IMR-90 (cell line): ENCODE results near the gene POLR2J2. TPM values are rescaled to one million over a fixed set of nuclear protein-coding genes. Genes with fewer than 3 reads are reported as not detected.
A peak's percentile ranks its signal among the peaks of the same experiment; 100 is the strongest.
"Not testable (repeated sequence)": the region's sequence is repeated elsewhere in the genome, so short reads cannot be mapped to it uniquely, and the experiment has no call there.

Source experiments
- ATAC-seq: fragments of 200-7000 bp; cut with Tn5 transposase; 2 replicates; pipeline ENCODE4 v1.9.1; 2020; ENCODE audit warnings: low read depth, mild to moderate bottlenecking, moderate library complexity
- BruUV-seq: library from RNA; stranded (reverse); fragments of 400-500 nt; replicated peaks from 2 replicates; lab custom pipeline; 2021; lab: Mats Ljungman, UMichigan
- CTCF ChIA-PET: fragments of 300-600 bp; formaldehyde crosslinking; extraction: SDS; loops from one replicate; lab custom pipeline; 2021; ENCODE audit warnings: antibody characterized with exemption; lab: Yijun Ruan, JAX
- POLR2A ChIA-PET: fragments of 300-600 bp; sonication (Branson Sonifier 250); formaldehyde crosslinking; loops from one replicate; lab custom pipeline; 2022; ENCODE audit warnings: antibody characterized with exemption; ENCODE audit not compliant: unreplicated experiment; lab: Charles Lee
- DNase-seq: peaks from one replicate; pipeline ENCODE4 v3.0.0; 2013
- H2AFZ ChIP-seq: replicated peaks from 2 replicates; pipeline ENCODE3; 2013; ENCODE audit warnings: low read length, mild to moderate bottlenecking; ENCODE audit not compliant: poor library complexity
- H2AK5ac ChIP-seq: 2 replicates; pipeline ENCODE4 v1.6.1; 2013; ENCODE audit warnings: low read depth, low read length, inconsistent platforms
- H2AK9ac ChIP-seq: replicated peaks from 2 replicates; pipeline ENCODE3; 2013; ENCODE audit warnings: mild to moderate bottlenecking, low read depth, low read length, moderate library complexity; ENCODE audit not compliant: poor library complexity
- H2BK120ac ChIP-seq: 2 replicates; pipeline ENCODE4 v1.6.1; 2013; ENCODE audit warnings: low read depth, low read length, inconsistent platforms
- H2BK15ac ChIP-seq: 3 replicates; pipeline ENCODE4 v1.6.1; 2013; ENCODE audit warnings: low read depth, low read length, inconsistent platforms
- H2BK20ac ChIP-seq: 2 replicates; pipeline ENCODE4 v1.6.1; 2013; ENCODE audit warnings: low read depth, mild to moderate bottlenecking, inconsistent platforms, low read length, moderate library complexity
- H2BK5ac ChIP-seq: 2 replicates; pipeline ENCODE4 v1.6.1; 2013; ENCODE audit warnings: mild to moderate bottlenecking, low read depth, low read length, inconsistent platforms; ENCODE audit not compliant: poor library complexity, severe bottlenecking
- H3K14ac ChIP-seq: replicated peaks from 2 replicates; pipeline ENCODE4 v1.6.1; 2013; ENCODE audit warnings: low read depth, low read length, inconsistent platforms
- H3K18ac ChIP-seq: 2 replicates; pipeline ENCODE4 v1.6.1; 2013; ENCODE audit warnings: low read depth, low read length, control low read depth
- H3K23ac ChIP-seq: 2 replicates; pipeline ENCODE4 v1.6.1; 2013; ENCODE audit warnings: low read depth, low read length, inconsistent platforms
- H3K27ac ChIP-seq: 2 replicates; pipeline ENCODE4 v1.5.1; 2013; ENCODE audit warnings: mild to moderate bottlenecking, control low read depth, low read length; ENCODE audit not compliant: insufficient read depth
- H3K27me3 ChIP-seq: 2 replicates; pipeline ENCODE4 v1.6.1; 2013; ENCODE audit warnings: low read length; ENCODE audit not compliant: control insufficient read depth, insufficient read depth
- H3K36me3 ChIP-seq: 2 replicates; pipeline ENCODE4 v1.6.1; 2013; ENCODE audit warnings: low read length, mixed read lengths; ENCODE audit not compliant: control insufficient read depth, insufficient read depth
- H3K4ac ChIP-seq: 2 replicates; pipeline ENCODE4 v1.6.1; 2013; ENCODE audit warnings: low read depth, low read length, inconsistent platforms
- H3K4me1 ChIP-seq: 2 replicates; pipeline ENCODE4 v1.6.1; 2013; ENCODE audit warnings: low read length, mixed read lengths; ENCODE audit not compliant: control insufficient read depth, insufficient read depth
- H3K4me2 ChIP-seq: 2 replicates; pipeline ENCODE4 v1.6.1; 2013; ENCODE audit warnings: low read depth, mild to moderate bottlenecking, control low read depth, low read length, moderate library complexity
- H3K4me3 ChIP-seq: 2 replicates; pipeline ENCODE4 v1.5.1; 2013; ENCODE audit warnings: low read depth, mild to moderate bottlenecking, control low read depth, low read length, moderate library complexity; ENCODE audit not compliant: insufficient read depth
- H3K56ac ChIP-seq: 2 replicates; pipeline ENCODE4 v1.6.1; 2013; ENCODE audit warnings: low read length, inconsistent platforms; ENCODE audit not compliant: insufficient read depth; ENCODE audit errors: extremely low read depth
- H3K79me1 ChIP-seq, 2 experiments: 2 replicates each; pipeline ENCODE4 v1.6.1; 2013; ENCODE audit warnings: low read length in 2 of 2, inconsistent platforms in 1 of 2, low read depth in 1 of 2
- H3K9ac ChIP-seq: 2 replicates; pipeline ENCODE4 v1.6.1; 2013; ENCODE audit warnings: low read depth, low read length, control low read depth
- H3K9me1 ChIP-seq: 2 replicates; pipeline ENCODE4 v1.6.1; 2013; ENCODE audit warnings: low read length, inconsistent platforms; ENCODE audit not compliant: insufficient read depth
- H3K9me3 ChIP-seq: 2 replicates; pipeline ENCODE4 v1.6.1; 2013; ENCODE audit warnings: low read length; ENCODE audit not compliant: control insufficient read depth, insufficient read depth
- H4K20me1 ChIP-seq: 2 replicates; pipeline ENCODE4 v1.6.1; 2013; ENCODE audit warnings: low read length, inconsistent platforms; ENCODE audit not compliant: insufficient read depth
- H4K5ac ChIP-seq: 2 replicates; pipeline ENCODE4 v1.6.1; 2013; ENCODE audit warnings: mild to moderate bottlenecking, low read depth, low read length, control low read depth
- H4K8ac ChIP-seq, 2 experiments: 2 replicates each; pipeline ENCODE4 v1.6.1; 2013; ENCODE audit warnings: low read depth in 2 of 2, low read length in 2 of 2, control low read depth in 1 of 2, inconsistent platforms in 1 of 2
- H4K91ac ChIP-seq: 2 replicates; pipeline ENCODE4 v1.6.1; 2013; ENCODE audit warnings: low read depth, low read length, inconsistent platforms; ENCODE audit not compliant: insufficient read depth
- WGBS, 2 experiments: methylation state at CpG; one replicate each; pipeline versions ENCODE4 v1.1.5 to v1.1.7; 2013; ENCODE audit warnings: missing lambda C conversion rate in 2 of 2; ENCODE audit not compliant: insufficient read length in 1 of 2; ENCODE audit errors: extremely low coverage in 2 of 2; 5-methylcytosine and 5-hydroxymethylcytosine counted together
- dilution Hi-C: fragments of 300-500 bp; cut with HindIII; formaldehyde crosslinking; loops from one replicate; pipeline ENCODE4 v1.14.3; 2018; ENCODE audit warnings: low sequenced_read_pairs; ENCODE audit not compliant: unreplicated experiment
- in situ Hi-C: fragments of 300-500 bp; cut with MboI; formaldehyde crosslinking; loops from 3 replicates; pipeline ENCODE4 v1.14.3; 2019; ENCODE audit warnings: low sequenced_read_pairs, inconsistent platforms, mixed read lengths
- intact Hi-C: fragments of 100-400 bp; cut with micrococcal nuclease; formaldehyde crosslinking; loops from 2 replicates; pipeline ENCODE4 v1.10.0; 2022
- polyA plus RNA-seq, 3 experiments: library from polyadenylated mRNA; depleted of rRNA; stranded (reverse); fragments of >200 nt; gene quantifications; 2 replicates each; pipeline ENCODE4 v1.2.3, GENCODE V29; 2012; ENCODE audit warnings: low replicate concordance in 1 of 3
- total RNA-seq: library from RNA; depleted of rRNA; stranded (reverse); fragments of >200 nt; gene quantifications from 2 replicates; pipeline ENCODE4 v1.2.3, GENCODE V29; 2012

POLR2J2 gene
- total and polyA plus RNA-seq, 2 of the 4 experiments (the other 2 are of a cell fraction) = 1.3 to 1.6 TPM

DNA sequence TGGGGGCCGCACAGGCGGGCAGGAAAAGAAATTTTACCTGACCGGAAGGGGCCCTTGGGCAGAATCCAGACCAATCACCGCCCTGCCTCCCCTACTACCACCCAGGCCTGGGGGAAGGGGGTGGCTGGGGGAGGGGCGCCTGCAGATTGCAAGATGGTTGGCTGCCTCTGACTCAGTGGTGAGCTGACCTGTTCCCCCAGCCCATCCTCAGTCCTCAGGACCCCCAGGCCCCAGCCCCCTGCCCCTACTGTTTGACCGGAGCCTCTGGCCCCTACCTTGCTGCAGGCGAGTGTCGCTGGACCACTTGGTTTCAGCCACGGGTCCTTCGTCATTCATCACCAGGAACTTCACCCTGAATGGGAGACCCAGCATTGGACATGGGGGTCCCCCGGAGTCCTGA is 32.6 kb downstream of the POLR2J2 start:
- H3K36me3 ChIP-seq, CTCF ChIA-PET, in situ Hi-C loops, H4K5ac ChIP-seq, POLR2A ChIA-PET, H3K18ac ChIP-seq, intact Hi-C loops, H3K56ac ChIP-seq, dilution Hi-C loops, H3K14ac ChIP-seq, H2AK5ac ChIP-seq, H2AFZ ChIP-seq, H3K79me1 ChIP-seq, H3K4me2 ChIP-seq, H2BK20ac ChIP-seq, H4K91ac ChIP-seq, H3K23ac ChIP-seq, H2BK15ac ChIP-seq, H2AK9ac ChIP-seq, BruUV-seq, H3K27ac ChIP-seq, H3K4me3 ChIP-seq, H3K4me1 ChIP-seq, H3K9me1 ChIP-seq, H3K9ac ChIP-seq, H4K20me1 ChIP-seq, H2BK5ac ChIP-seq, DNase-seq, H3K27me3 ChIP-seq, H3K9me3 ChIP-seq, H4K8ac ChIP-seq, H2BK120ac ChIP-seq, H3K4ac ChIP-seq: not testable (repeated sequence)
- peak; percentile 13 for ATAC-seq
- WGBS, 2 experiments = 100% methylated on average over 1 of the region's 11 CpGs; no CpG with 5 or more reads in 1 of the 2 experiments

- H4K5ac ChIP-seq, intact Hi-C loops, H3K4ac ChIP-seq, H3K4me2 ChIP-seq, H3K23ac ChIP-seq, H3K14ac ChIP-seq, H3K9me1 ChIP-seq, H3K9ac ChIP-seq, H3K27ac ChIP-seq, H3K4me3 ChIP-seq, H4K91ac ChIP-seq, H3K36me3 ChIP-seq, H3K9me3 ChIP-seq, POLR2A ChIA-PET, DNase-seq, H2BK5ac ChIP-seq, H4K8ac ChIP-seq, H2AFZ ChIP-seq, H3K79me1 ChIP-seq, H2AK5ac ChIP-seq, H3K4me1 ChIP-seq, CTCF ChIA-PET, in situ Hi-C loops, dilution Hi-C loops, H2BK20ac ChIP-seq, ATAC-seq, H3K27me3 ChIP-seq, H2BK15ac ChIP-seq, H2BK120ac ChIP-seq, H3K56ac ChIP-seq, H3K18ac ChIP-seq, H4K20me1 ChIP-seq, H2AK9ac ChIP-seq: not testable (repeated sequence)
- TSS peak; percentile 10 for BruUV-seq
- no CpG with 5 or more reads among the region's 13 CpGs for WGBS, 2 experiments
These were observed 34.5 kb downstream of the POLR2J2 start for GRCh38 chr7:102636956-102637355.
